ENCODE measurements around the gene ENOX1.

Gene ENOX1

GRCh38 chr13:43222086-43222485, 564.7 kb downstream of the ENOX1 start:
- TF ChIP-seq CTCF (IDR thresholded peaks at IDR 0.05; ENCODE audit: low read depth, low read length), result no peak
- no peak overlapping the region for H3K4me3 ChIP-seq (ENCODE audit: low read depth, low read length)

- TF ChIP-seq CTCF (IDR thresholded peaks at IDR 0.05; ENCODE audit: low read depth, low read length), result no peak
These were observed 565.2 kb downstream of the ENOX1 start for GRCh38 chr13:43221611-43222010.

GRCh38 chr13:43220873-43221595, 565.7 kb downstream of the ENOX1 start:
- no peak for TF ChIP-seq CTCF (IDR thresholded peaks at IDR 0.05; ENCODE audit: low read depth, low read length)
- H3K4me3 ChIP-seq (ENCODE audit: low read depth, low read length), result no peak overlapping the region

More at GRCh38 chr13:43221611-43222010, 565.2 kb downstream of the ENOX1 start:
- H3K4me3 ChIP-seq (ENCODE audit: low read depth, low read length), result no peak overlapping the region

GRCh38 chr13:43214124-43214523, 572.6 kb downstream of the ENOX1 start:
- TF ChIP-seq CTCF (IDR thresholded peaks at IDR 0.05; ENCODE audit: low read depth, low read length), result no peak
- H3K4me3 ChIP-seq (ENCODE audit: low read depth, low read length), result no peak overlapping the region

GRCh38 chr13:43206838-43207237, 579.9 kb downstream of the ENOX1 start:
- TF ChIP-seq CTCF (IDR thresholded peaks at IDR 0.05; ENCODE audit: low read depth, low read length), result no peak
- no peak overlapping the region for H3K4me3 ChIP-seq (ENCODE audit: low read depth, low read length)

GRCh38 chr13:43205416-43205815, 581.4 kb downstream of the ENOX1 start:
- no peak overlapping the region for H3K4me3 ChIP-seq (ENCODE audit: low read depth, low read length)
- no peak for TF ChIP-seq CTCF (IDR thresholded peaks at IDR 0.05; ENCODE audit: low read depth, low read length)

- TF ChIP-seq CTCF (IDR thresholded peaks at IDR 0.05; ENCODE audit: low read depth, low read length), result no peak
- no peak overlapping the region for H3K4me3 ChIP-seq (ENCODE audit: low read depth, low read length)
These were observed 582.2 kb downstream of the ENOX1 start for GRCh38 chr13:43204591-43204990.
